RCC 7860 (cell line): ENCODE measurements around the gene OR8U1.
"Not testable (repeated sequence)": the region's sequence is repeated elsewhere in the genome, so short reads cannot be mapped to it uniquely, and the experiment has no call there.

Experiments
- DNase-seq: peaks from one replicate; pipeline ENCODE4 v3.0.0-alpha.2; 2015; ENCODE audit warnings: low spot score
- FAIRE-seq: peaks from 2 replicates; lab custom pipeline; 2012; peaks lifted over from hg19 to GRCh38; lab: Jason Lieb, UNC

The OR8U1 gene

DNA sequence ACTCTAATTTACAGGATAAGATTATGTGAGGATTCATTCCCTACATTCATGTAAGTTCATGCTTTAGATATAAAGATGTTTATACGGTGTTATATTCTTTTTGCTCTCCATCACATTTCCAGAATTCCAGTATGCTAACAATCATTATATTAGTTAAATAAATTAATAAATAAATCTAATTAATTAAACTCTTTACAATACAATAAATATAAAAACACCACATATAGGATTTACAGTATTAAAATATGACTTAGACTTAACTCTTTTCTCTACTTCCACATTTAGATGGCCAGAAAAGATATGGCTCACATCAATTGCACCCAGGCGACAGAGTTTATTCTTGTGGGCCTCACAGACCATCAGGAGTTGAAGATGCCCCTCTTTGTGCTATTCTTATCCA is at the start of gene OR8U1:
OR8U1 (plus strand) TSS at position 301 of the 400 bp plus-strand sequence; CDS start at position 301, 0 bp downstream.
- FAIRE-seq = no peak
- no peak for DNase-seq

- DNase-seq (no peak), FAIRE-seq (no peak)
These were observed 43.4 kb upstream of the OR8U1 start for GRCh38 chr11:56331861-56332491.

DNA sequence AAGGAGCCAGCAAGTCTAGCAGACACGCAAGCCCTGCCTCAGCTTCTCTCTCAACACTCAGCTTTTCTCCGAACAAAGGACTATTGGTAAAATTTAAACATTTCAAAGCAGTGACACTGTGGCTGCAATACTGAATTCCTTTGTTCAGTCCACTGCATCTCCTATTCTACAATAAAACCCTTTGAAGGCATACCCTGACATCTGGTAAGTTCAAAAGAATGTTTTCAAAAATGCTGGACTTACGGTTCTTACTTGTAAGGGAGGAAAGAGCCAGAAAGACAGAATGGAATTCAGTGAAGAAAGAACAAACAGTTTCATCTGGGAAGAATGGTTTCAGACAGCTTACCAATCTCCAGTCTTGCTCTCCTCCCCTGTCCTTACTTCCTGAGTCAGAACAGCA is 42.3 kb upstream of the OR8U1 start:
- no peak for FAIRE-seq

GRCh38 chr11:56340289-56340688 is 35.1 kb upstream of the OR8U1 start:
- FAIRE-seq (no peak), DNase-seq (no peak)

More for the DNA sequence above, 42.3 kb upstream of the OR8U1 start:
- DNase-seq = no peak

- DNase-seq (no peak), FAIRE-seq (no peak)
These were observed 29.7 kb upstream of the OR8U1 start, which contains the start of gene OR8K1 for GRCh38 chr11:56345739-56346138. Gene OR8K1, plus strand, starts transcription at chr11:56346039. Its CDS starts 0 bp downstream, at chr11:56346039.

GRCh38 chr11:56353991-56354390 is 21.4 kb upstream of the OR8U1 start, which contains the start of gene OR8J1:
Gene OR8J1, plus strand, starts transcription at chr11:56354291. Its CDS starts 5,956 bp downstream, at chr11:56360247.
- no peak for FAIRE-seq

GRCh38 chr11:56380120-56380519 is 4.7 kb downstream of the OR8U1 start:
- FAIRE-seq (no peak), DNase-seq (no peak)

More at GRCh38 chr11:56353991-56354390, 21.4 kb upstream of the OR8U1 start, which contains the start of gene OR8J1:
- DNase-seq = no peak

DNA sequence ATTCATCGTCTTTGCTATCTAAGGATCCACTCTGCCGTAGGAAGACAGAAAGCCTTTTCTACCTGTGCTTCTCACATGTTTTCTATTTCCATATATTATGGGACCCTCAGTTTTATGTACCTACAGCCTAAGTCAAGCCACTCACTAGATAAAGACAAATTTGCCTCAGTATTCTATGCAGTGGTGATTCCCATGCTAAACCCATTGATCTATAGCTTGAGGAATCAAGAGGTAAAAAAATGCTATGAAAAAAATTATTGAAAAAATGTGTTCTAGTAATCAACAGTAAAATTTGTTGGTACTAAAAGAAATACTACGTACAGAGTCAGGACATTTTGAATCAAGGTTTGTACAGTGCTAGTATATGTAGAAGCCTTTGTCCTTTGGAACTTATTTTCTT is 19.0 kb downstream of the OR8U1 start:
- DNase-seq (no peak), FAIRE-seq (no peak)

GRCh38 chr11:56396047-56396446 is 20.6 kb downstream of the OR8U1 start:
- FAIRE-seq = no peak
- DNase-seq = no peak

- DNase-seq = not testable (repeated sequence)
These were observed 26.5 kb downstream of the OR8U1 start for GRCh38 chr11:56401858-56402461.

DNA sequence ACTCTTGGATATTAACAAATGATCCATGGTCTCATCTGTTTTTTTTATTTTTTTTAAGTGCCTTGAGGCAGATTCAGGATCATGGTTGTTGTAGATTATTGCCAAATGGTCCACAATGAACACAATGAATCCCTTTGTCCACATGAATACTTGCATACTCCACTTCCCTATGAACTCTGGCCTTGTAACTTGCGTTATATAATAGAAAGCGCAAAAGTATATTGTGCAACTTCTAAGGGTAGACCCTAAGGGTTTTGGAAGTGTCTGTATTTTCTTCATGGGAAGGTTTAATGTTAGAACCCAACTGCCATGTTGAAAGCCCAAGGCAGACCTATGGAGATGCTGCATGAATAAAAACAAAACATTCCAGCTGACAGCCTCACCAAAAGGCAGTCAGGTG is 29.0 kb downstream of the OR8U1 start:
- no peak for DNase-seq
- no peak for FAIRE-seq

More at GRCh38 chr11:56401858-56402461, 26.5 kb downstream of the OR8U1 start:
- FAIRE-seq = not testable (repeated sequence)

- FAIRE-seq (no peak), DNase-seq (no peak)
These were observed 35.4 kb downstream of the OR8U1 start for GRCh38 chr11:56410801-56411200.

GRCh38 chr11:56412396-56412795 is 37.0 kb downstream of the OR8U1 start, which contains the start of gene OR5AL1:
Gene OR5AL1, plus strand, starts transcription at chr11:56412696.
- no peak for FAIRE-seq
- DNase-seq = no peak
